GM12864 (cell line): ENCODE measurements around the gene DDX10.

ENCODE experiments used
- DNase-seq: peaks from one replicate; pipeline ENCODE4 v3.0.0-alpha.2; 2011; ENCODE audit warnings: low read depth
- H3K4me3 ChIP-seq: 2 replicates; pipeline ENCODE4 v1.5.1; 2011; ENCODE audit warnings: mild to moderate bottlenecking, low read depth, low read length, control low read depth
- CTCF ChIP-seq: IDR thresholded peaks from 2 replicates; pipeline ENCODE4 v1.5.1; 2011; ENCODE audit warnings: low read depth, mild to moderate bottlenecking, moderate library complexity, low read length, control low read depth, inconsistent platforms; ENCODE audit errors: missing control alignments

DDX10 gene

GRCh38 chr11:108796551-108796950, 131.7 kb downstream of the DDX10 start:
- DNase-seq = no peak
- no peak for TF ChIP-seq CTCF

GRCh38 chr11:108797578-108798100, 132.8 kb downstream of the DDX10 start:
- H3K4me3 ChIP-seq = no peak overlapping the region
- no peak for TF ChIP-seq CTCF
- no peak for DNase-seq

More at GRCh38 chr11:108796551-108796950, 131.7 kb downstream of the DDX10 start:
- no peak overlapping the region for H3K4me3 ChIP-seq

GRCh38 chr11:108802492-108802891, 137.6 kb downstream of the DDX10 start:
- H3K4me3 ChIP-seq = no peak overlapping the region
- no peak for DNase-seq
- no peak for TF ChIP-seq CTCF

- H3K4me3 ChIP-seq = no peak overlapping the region
- TF ChIP-seq CTCF = no peak
- DNase-seq = no peak
Observed at GRCh38 chr11:108803776-108804175, 138.9 kb downstream of the DDX10 start.

GRCh38 chr11:108804511-108804910, 139.6 kb downstream of the DDX10 start:
- no peak for TF ChIP-seq CTCF
- no peak overlapping the region for H3K4me3 ChIP-seq
- no peak for DNase-seq

GRCh38 chr11:108805030-108805429, 140.2 kb downstream of the DDX10 start:
- no peak overlapping the region for H3K4me3 ChIP-seq
- no peak for TF ChIP-seq CTCF
- no peak for DNase-seq

GRCh38 chr11:108807262-108807661, 142.4 kb downstream of the DDX10 start:
- DNase-seq = no peak
- TF ChIP-seq CTCF = no peak
- no peak overlapping the region for H3K4me3 ChIP-seq
